Left hindlimb (tissue), 1 donor: ENCODE data around the gene LANCL2.
"Not testable (repeated sequence)": the region's sequence is repeated elsewhere in the genome, so short reads cannot be mapped to it uniquely, and the experiment has no call there.

Experiments
- DNase-seq: peaks from one replicate; pipeline ENCODE4 v3.0.0-alpha.2; 2018

LANCL2 gene

DNA sequence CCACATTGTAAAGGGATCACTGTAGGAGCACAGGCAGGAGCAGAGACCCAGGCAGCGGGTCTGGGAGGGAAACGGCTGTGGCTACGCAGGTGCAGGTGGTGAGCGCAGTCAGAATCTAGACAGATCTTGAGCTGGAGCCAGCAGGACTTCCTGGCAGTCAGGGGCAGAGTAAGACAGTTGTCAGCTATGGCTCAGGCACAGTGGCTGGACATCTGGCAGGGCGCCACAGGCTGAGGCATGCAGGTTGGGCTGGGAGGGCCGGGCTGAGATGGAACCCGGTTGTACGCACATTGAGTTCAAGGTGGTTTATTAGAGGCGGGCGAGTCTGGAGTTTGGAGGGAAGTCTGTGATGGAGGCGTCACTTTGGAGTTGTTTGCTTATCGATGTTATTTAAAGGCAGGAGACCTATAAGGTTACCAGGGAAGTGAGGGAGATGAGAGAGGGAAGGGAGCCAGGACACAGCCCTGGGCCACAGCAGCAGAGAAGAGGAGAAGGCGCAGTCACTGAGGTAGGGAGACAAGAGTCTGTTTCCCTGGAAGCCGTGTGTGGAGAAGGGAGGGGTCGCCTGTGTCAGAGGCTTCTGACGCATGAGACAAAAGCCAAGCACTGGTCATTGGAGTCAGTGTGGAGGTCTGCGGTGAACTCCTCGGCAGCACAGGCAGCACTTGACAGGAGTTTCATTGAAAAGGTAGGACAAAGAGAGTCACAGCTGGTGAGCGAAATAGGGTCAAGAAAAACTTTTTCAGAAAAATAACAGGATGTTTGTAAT, 73.8 kb downstream of the LANCL2 start:
- DNase-seq, result no peak

DNA sequence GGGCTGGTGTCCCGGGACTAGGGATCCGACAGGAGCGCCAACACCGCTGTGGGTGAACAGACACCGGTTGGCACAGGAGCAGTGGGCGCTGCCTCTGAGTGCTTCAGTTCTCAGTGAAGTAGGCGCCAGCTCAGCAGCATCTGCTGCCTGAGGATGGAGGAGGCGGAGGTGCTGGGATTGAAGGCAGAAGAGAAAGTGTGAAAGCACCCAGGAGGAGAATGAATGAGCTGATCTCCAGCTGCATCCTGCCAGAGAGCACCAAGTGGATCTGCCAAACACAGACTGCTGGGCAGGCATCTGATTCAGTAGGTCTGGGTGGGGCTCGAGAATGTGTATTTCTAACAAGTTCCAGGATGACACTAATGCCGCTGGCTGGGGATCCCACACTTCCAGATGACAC, 74.5 kb downstream of the LANCL2 start:
- no peak for DNase-seq

DNA sequence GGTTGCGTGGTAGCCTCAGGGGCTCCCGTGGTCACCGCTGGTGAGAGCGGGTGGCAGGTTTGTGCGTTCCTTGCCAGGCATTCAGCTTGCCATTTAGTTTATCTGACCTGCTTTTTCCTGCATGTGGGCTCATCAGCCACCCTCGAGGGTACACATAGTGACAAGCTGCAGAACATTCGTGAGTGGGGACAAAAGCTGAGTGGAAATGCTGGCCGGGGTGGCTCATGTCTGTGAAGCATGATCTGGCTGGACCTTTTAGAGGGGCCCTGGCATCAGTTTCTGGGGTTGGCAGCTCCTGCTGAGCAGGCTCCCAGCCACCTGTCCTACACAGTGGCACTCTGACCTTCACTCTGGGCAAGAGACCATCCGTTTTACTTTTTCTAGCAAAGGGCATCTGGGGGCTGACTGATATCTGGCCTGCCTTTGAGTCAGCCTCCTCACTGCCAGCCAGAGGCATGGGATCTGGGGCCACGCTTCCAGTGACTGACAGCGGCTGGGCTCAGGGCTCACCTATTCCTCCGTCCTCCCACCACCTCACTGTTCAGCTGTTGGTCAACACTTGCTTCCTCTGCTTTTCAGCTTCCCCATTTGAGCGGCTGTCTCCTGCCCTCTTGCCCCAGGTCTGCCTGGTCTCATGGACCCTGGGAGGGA, 75.0 kb downstream of the LANCL2 start:
- DNase-seq, result no peak

DNA sequence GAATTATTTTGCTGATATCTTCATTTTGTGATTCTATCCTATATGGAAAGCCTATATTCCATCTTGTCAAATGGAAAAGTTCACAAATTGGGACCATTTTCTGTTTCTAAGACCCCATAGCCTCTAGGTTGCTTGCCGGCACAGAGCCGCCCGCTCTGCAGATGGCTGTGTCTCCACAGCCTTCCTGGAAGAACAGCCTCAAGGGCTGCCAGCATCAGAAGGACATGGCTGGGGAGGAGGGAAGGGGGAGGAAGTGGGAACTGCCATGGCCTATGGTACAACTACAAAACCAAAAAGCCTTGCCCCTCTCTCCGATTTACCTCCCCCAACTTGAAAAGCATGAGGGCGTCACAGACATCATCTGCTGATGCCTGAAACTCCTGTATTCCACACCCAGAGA, 75.9 kb downstream of the LANCL2 start:
- DNase-seq, result no peak

DNA sequence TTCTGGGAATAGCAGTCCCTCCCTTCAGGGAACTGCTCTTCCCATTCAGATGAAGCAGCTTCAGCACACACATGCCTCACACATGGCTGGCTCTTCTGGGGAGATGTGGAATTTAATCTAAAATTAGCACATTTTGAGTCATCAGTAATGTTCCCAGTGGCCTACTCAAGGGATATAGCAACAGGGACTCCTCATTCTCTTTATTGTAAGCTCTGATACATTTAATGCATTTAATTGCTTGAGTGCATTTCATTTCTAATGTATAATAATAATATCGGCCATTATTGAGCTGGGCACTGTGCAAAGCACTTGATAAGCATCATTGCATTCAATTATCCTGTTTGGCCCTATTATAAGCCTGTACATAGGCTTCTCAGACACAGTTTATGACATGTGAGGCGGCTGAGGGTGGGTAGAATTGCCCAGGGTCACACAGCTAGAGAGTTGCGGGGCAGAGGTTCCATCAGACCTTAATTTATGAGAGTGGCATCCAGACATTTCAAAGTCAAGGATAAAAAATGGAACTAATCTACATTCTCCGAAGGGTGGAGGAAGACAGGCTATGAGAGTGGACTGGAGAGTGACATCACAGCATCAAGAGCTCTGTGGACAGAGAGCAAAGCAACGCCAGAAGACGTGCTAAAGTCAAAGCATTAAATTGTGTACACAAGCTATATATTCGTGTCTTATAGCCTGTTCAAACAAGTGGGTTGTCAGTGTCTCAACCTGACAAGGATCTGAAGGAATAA, 76.8 kb downstream of the LANCL2 start:
- DNase-seq, result no peak

DNA sequence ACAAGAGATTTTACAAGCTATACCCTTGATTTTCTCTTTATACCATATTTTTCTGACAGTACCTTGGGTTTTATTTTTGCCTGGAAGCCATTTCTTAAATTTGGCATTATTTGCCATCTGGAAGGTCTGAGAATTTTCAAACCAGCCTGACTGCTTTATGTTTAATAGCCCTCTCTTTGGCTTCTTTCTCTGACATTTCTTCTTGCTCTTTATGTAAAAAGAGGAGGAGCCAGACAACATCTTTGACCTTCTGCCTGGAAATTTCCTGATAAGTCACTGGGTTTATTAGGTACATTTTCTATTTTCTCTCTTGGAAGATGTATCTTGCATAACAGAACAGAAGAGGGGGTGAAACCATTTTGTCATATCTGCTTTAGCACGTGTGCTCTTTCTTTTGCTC, 79.6 kb downstream of the LANCL2 start:
- no peak for DNase-seq

DNA sequence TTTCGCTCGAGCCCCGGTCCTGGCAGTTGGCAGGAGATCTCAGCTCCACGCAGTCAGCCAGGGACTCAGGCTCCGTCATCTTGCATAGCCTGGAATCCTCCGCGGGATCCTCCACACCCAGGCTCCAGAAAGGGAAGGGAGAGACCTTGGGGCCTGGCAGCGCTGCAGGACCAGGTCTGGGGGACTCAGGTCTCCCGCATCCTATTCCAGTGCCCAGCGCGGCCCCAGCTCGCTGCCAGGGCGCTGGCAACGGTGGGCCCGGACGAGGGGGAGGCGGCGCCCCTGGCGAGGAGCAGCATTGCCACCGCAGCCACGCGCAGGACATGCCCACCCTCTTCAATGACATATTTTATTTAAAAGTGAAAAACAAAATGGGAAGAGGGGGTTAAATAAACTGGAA, 83.4 kb downstream of the LANCL2 start:
- DNase-seq, result no peak

DNA sequence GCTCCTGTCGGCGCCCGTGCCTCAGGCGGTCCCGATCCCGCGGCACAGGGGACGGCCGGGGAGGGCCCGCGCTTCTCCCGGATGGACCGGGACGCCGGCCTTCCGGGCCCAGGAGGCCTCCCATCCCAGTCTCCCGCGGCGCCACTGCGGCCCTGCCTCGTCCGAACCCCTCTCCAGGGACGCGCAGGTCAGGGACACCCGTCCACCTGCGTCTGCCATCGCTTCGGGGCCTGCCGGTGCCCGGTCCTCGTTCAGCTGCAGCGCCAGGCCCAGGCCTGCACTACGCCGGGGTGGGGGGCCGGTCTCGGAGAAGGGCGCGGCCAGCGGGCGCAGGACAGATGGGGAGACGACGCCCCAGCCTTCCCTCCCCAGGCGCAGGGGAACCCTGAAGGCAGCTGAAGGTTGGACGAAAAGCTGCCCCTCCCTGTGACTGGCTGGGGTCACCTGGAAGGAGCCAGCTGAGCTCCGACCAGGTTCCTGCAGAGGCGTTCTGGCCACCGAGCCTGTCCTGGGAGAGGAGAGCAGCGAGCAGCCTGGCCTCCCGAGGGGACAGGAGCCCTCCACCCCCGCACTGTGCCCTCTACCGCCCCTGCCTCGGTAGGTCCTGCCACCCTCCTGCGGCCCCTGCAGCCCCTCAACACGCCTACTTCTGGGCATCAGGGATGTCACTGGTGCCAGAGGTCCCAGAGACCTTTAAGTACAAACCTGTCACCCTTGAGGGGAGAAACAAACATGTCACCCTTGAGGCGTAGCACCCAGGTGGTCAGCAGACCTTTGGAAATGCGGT, 84.3 kb downstream of the LANCL2 start:
- no peak for DNase-seq

DNA sequence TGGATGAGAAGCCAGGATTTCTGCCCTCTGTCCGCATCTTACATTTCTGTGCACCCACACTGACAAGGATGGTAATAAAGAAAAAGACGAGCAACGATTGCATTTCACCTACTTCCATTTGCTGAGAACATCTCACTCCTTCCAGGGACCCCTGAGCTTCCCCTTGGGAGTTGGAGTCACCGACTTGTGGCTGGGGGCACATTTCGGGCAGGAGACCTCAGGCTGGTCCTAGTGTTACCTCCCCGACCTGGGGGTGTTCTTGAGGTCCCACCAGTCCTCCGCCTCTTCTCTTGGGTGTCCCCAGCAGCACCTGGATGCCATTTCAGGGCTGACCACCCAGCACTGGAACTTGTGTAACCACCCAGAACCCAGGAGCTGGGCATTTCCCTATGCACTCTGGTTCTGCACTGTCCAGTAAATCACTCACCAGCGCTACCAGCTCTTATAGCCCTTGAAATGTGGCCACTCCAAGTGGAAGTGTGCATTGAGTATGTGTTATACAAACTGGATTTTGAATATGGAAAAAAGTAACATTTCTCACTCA, 84.9 kb downstream of the LANCL2 start:
- no peak for DNase-seq

DNA sequence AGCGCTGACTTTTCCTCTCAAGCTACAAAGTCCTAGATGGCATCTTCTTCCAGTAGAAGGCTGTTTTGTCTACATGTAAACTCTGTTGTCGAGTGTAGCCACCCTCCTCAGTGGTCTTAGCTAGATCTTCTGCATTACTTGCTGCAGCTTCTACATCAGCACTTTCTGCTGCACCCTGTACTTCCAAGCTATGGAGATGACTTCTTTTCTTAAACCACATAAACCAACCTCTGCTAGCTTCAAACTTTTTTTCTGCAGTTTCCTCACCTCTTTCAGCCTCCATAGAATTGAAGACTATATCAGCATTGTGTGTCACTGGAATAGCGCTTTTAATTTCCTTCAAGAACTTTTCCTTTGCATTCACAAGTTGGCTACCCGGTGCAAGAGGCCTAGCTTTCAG, 87.8 kb downstream of the LANCL2 start:
- no peak for DNase-seq

DNA sequence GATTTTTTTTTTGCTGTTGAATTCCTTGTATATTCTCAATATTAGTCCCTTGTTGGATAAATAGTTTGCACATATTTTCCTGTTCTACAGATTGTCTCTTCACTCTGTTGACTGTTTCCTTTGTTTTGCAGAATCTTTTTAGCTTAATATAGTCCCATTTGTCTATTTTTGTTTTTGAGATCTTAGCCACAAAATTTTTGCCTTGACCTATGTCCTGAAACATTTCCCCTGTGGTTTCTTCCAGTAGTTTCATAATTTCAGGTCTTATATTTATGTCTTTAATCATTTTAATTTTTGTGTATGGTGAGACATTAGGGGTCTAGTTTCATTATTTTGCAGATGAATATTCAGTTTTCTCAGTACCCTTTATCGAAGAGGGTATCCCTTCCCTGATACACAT, 92.7 kb downstream of the LANCL2 start:
- no peak for DNase-seq

DNA sequence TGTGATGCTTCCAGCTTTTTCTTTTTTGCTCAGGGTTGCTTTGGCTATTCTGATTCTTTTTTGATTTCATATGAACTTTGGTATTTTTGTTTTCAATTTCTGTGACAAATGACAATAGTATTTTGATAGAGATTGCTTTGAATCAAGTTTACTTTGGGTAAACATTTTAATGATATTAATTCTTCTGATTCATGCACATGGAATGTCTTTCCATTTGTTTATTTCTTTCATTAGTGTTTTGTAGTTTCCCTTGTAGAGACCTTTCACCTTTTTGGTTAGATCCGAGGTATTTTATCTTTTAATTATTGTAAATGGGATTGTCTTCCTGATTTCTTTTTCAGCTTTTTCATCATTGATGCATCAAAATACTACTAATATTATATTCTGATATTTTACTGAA, 93.2 kb downstream of the LANCL2 start:
- no peak for DNase-seq

DNA sequence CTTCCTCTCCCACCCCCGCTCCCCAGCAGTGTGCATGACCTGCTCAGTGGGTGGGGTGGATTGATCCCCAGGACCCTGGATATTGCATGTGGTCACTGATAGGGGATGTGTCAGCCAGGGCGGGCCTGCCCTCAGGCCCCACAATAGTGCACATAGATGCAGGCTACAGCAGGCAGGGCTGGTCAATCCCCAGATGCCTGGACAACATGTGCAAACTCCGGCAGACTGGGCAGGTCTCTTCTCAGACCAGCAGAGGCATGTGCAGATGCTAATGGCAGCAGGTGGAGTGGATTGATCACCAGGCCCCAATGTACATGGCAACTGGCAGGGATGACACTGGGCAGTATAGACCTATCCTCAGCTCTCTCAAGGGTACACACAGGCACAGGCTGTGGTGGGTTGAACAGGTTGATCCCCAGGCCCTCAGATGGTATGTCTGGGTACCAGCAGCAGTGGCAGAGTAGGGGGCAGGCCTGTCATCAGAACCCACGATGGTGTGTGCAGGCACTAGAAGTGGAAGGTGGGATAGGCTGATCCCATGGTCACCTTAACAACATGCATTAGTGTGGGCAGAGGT, 98.6 kb downstream of the LANCL2 start:
- no peak for DNase-seq

DNA sequence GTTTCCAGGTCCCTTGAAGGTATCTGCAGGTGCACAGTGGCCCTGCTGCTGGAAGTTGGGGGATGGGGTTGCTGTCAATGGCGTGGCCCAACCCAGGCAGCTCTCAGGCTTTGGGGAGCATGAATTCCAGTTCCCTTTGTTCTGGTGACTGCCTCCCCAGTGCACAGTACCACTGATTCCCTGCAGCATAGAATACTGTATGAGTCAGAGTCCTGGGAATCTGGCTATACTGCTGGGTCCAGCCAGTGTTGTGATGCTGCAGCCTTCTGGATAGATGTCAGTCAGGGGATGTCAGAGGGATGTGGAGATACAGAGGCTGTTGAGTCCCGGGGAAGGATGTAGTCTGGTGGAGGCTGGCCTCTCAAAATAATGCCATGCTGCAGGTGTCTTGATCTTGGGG, 99.3 kb downstream of the LANCL2 start:
- DNase-seq, result no peak

DNA sequence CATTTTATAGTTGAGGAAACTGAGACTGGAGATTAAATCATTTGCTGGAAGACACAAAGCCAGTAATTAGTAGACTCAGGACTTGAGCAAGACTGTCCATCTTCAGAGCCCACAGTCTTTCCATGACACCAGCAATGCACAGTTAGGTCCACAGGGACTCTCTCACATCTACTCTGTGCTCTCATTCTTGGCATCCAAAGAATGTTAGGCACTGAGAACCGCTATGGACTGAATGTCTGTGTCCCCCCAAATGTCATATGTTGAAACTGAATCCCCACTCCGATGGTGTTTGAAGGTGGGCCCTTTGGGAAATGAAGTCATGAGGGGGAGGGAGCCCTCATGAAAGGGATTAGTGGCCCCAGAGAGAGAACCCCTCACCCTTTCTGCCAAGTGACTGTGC, 100.6 kb downstream of the LANCL2 start:
- no peak for DNase-seq

DNA sequence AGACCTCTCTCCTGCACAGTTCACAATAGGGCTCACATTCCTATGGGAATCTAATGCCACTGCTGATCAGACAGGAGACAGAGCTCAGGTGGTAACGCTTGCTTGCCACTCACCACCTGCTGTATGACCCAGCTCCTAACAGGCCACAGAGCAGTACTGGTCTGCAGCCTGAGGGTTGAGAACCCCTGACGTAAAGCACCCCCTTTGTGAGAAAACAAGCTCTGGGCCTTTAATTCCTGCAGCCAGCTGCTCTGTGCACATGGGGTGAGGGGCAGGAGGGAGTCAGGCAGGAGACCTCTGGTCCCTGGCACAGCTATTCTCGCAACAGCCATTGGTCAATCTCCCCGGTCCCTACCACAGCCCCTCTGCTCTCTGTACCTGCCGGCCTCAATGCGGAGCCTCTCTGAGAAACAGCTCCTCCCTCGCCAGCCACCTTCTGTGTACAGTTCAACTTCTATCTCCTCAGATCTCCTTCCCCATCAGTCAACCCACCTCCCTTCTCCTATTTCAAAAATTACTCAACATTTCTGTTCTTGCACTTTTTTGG, 102.0 kb downstream of the LANCL2 start:
- no peak for DNase-seq

DNA sequence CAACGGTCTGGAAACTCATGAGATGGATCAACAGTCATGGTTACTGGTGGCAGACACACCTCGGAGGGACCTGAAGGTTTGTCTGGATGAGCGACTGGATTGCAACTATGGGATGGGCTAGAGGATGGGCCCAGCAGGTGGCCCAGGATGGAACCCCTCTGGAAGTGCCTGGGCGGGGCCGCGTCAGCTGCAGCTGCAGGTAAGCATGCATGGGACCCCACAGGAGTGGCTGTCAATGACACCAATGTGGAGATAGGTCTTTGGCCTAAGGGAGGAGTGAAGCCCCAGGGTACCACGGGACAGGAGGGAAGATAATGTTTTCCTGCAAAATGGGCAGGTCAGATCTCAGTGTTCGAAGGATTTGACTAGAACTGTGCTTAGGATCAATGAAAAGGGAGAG, 103.4 kb downstream of the LANCL2 start:
- DNase-seq, result no peak

DNA sequence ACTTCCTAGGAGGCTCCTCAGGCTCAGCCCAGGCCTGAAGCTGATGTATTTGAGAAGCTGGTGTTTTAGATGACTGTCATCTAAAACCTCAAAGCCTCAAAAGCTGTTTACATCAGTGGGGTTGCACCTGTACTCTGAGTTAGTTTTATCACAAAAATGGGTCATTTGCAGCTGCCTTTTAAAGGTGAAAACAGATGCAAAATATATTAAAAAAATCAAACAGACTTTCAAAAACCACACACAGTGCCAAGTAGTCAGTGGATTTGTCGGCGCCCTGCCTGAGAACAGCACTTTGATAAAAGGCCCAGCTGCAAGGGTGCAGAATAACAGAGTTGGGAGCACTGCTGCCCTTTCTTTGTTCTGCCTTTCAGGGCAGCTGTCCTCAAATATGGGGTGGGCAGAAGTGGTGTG, 104.1 kb downstream of the LANCL2 start:
- DNase-seq, result no peak

DNA sequence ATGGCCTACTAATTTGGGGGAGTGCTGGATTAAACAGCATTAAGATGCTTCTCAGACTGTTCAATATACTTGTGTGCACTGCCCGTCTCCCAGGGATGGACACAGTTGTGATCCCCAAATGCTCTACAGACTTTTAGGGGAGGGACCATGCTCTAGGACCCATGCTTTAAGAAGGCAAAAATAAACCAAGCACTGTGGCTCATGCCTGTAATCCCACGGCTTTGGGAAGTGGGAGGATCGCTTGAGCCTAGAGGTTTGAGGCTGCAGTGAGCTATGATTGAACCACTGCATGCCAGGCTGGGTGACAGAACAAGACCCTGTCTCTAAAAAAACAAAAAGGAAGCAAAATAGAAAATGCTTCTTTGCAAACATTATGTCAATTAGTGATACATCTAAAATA, 104.6 kb downstream of the LANCL2 start:
- no peak for DNase-seq

DNA sequence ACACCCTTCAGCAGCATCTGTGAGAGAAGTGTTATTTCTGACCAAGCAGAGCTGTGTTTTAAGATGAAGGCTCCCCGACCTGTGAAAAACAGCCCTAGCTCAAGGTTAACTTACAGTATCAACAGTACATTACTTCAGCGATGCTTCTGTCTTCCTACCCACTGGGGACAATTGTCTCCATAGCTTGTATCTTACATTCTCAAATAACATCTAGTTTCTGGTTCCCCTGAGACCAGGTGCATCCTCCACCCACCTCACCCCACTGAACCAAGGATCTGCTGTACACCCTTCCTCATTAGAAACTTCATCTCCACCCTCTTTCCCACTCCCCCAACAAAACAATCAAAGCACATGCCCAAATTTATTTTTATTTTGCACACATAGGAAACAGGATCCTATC, 105.1 kb downstream of the LANCL2 start:
- no peak for DNase-seq

DNA sequence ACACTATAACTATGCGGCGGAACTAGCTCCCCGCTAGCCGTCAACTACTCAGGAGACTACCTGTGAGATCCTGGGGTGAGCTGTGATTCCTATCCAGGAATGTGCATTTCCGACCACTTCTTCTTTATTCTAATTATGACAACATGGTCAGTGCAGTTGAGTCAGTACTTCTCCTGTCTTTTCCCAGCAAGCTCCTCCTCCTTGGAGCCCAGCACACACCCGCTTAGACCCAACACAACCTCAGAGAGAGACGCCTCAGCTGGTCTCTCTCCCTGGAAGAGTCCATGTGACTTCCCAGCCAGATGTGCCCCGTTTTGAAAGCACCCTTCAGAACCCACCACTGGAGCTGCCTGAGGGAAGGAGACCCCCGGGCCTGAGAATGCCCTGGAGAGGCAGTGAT, 106.5 kb downstream of the LANCL2 start:
- DNase-seq, result not testable (repeated sequence)

DNA sequence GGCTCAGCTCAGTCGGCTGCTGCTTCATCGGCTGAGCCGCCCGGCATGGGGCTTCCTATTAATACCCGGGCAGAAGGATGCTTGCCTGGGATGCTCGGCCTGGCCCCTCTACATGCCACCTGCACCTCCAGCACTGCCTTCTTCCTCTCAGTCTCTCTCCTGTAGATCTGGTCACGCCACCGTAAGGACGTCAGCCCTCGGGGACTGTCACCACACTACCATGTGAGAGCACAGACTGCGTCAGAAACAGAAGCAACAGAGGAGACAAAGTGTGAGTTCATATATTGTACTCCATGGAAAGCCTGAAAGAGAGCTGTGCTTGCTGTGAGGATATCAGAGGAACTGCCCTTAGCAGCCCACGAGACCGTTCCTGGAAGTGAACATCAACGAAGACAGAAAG, 107.3 kb downstream of the LANCL2 start:
- DNase-seq, result not testable (repeated sequence)
